ES-I3 (cell line): ENCODE data around the gene CWH43.
"Not testable (repeated sequence)": the region's sequence is repeated elsewhere in the genome, so short reads cannot be mapped to it uniquely, and the experiment has no call there.

ENCODE experiments used
- H3K36me3 ChIP-seq: 2 replicates; pipeline ENCODE4 v1.6.1; 2013; ENCODE audit warnings: mild to moderate bottlenecking, low read length, control low read depth, moderate library complexity; ENCODE audit not compliant: insufficient read depth
- H3K4me1 ChIP-seq: 2 replicates; pipeline ENCODE4 v1.6.1; 2013; ENCODE audit warnings: mild to moderate bottlenecking, control low read depth, low read length; ENCODE audit not compliant: insufficient read depth
- H3K9ac ChIP-seq: 2 replicates; pipeline ENCODE4 v1.6.1; 2013; ENCODE audit warnings: low read depth, mild to moderate bottlenecking, low read length, moderate library complexity
- H3K9me3 ChIP-seq: 2 replicates; pipeline ENCODE4 v1.6.1; 2013; ENCODE audit warnings: mild to moderate bottlenecking, low read length, moderate library complexity; ENCODE audit not compliant: control insufficient read depth, insufficient read depth

Gene CWH43

DNA sequence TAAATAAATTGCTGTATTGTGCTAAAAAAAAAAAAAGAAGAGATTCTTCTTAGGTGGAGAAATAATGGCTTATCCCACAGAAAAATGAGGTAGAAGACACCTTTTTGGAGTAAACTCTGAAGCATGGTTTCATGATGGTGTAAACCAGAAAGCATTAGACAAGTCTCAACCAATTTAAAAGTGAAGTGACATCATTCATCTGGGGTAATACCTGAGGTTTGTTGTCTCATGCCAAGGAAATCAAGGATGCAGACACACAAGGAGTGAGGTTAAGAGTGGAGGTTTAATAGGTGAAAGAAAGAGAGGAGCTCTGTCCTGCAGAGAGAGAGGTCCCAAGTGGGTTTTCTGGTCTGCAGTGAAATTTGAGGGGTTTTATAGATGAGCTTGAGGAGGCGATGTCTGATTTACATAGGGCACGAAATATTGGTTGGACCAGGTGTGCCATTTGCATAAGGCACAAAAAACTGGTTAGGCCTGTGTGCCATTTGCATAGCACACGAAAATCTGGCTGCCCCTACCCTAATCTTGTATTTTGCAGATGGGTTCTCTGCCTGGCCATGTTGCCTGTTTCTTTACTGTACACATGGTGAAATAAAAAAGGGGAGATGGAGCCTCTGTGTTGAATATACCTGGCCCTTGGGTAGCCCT is 25.0 kb upstream of the CWH43 start:
- Histone ChIP-seq H3K9me3 (no peaks in the 10 kb centered on the region), H3K9ac (no peak overlapping the region), H3K36me3 (no peaks in the 10 kb centered on the region), H3K4me1 (no peaks in the 10 kb centered on the region)

DNA sequence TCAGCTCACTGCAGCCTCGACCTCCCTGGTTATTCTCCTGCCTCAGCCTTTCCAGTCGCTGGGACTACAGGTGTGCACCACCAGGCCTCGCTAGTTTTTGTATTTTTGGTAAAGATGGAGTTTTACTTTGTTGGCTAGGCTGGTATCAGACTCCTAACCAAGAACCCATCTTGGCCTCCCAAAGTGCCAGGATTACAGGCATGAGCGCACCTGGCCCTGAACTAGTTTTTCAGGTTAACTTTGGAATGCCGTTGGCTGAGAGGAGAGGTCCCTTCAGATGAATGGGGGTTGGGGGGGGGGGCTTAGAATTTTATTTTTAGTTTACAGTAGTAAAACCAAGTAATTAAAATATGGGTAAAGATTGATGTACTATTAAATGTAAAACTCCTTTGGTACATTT is 23.4 kb upstream of the CWH43 start:
- H3K9me3 ChIP-seq: no peaks in the 10 kb centered on the region
- peaks cover 3% of the 10 kb centered on the region; the same call in 1 of the 2 replicates for H3K4me1 ChIP-seq
- no peaks in the 10 kb centered on the region for H3K36me3 ChIP-seq
- no peak overlapping the region for H3K9ac ChIP-seq

DNA sequence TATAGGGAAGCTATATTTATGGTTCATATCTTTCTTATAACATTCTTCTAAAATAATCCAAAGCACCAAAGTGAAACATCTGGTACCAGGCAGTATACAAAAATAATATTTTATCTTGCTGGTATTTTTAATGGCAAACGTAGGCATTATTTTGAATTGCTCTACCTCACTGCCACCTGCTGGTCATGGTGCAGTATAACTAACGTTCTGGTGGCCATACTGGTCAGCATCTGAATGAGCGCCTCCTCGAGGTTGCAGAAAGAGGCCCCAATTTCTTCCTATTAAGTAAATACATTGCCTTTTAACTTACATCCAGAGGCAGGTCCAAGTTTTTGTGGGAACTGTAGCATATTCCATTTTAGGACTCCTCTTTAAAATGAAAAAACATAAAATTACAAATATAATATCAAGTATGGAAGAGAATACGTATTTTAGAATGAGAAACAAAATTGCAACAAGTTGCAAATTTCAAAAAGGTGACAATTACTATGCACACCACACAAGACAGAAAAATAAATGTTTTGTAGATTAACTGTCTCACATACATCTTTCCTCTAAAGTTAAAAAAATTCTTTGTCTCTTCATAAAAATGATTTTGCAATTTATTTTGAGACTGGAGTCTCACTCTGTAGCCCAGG is 22.9 kb upstream of the CWH43 start:
- H3K9me3 ChIP-seq: no peaks in the 10 kb centered on the region
- H3K36me3 ChIP-seq: no peaks in the 10 kb centered on the region
- H3K4me1 ChIP-seq: peaks cover 3% of the 10 kb centered on the region; the same call in 1 of the 2 replicates
- no peak overlapping the region for H3K9ac ChIP-seq

DNA sequence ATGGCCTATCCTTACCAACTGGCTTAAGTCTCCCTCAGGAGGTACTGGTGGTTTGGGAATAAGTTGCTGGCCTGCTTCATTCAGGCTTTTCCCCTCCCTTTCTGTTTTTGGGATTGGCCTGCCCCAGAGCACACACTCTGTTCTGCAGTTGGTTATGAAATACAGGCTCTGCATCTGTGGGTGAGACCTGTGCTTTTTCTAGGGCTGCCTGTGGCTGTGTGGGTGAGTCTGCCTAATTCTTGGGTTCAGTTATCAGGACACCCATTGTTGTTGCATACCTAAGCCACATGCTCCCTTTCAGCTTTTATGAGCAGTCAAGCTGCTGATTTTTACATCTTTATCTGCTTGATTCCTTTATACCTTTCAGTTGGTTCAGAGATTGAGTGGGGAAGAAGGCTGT is 19.0 kb upstream of the CWH43 start:
- Histone ChIP-seq H3K9ac (no peak overlapping the region), H3K36me3 (no peaks in the 10 kb centered on the region), H3K9me3 (no peaks in the 10 kb centered on the region), H3K4me1 (peaks cover 3% of the 10 kb centered on the region; the same call in 1 of the 2 replicates)

DNA sequence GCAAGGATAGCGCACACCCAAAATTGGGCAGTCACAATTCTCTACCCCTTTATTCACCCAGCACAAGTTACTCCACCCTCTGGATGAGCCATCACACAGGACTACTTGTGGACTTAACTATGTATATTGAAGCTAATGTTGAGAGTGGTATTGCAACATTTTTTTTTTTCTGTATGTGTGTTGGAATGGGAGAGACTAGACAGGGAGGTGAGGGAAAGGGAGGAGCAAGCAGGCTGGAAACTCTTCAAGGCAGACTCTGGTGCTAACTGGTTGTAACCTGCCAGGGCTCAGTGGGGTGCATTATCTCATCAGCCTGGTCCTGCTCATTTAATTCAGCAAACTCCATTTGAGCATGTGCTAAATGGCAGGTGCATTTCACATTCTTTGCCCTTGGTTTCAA is 18.4 kb upstream of the CWH43 start:
- peaks cover 3% of the 10 kb centered on the region; the same call in 1 of the 2 replicates for H3K4me1 ChIP-seq
- H3K9ac ChIP-seq: no peak overlapping the region
- no peaks in the 10 kb centered on the region for H3K9me3 ChIP-seq
- no peaks in the 10 kb centered on the region for H3K36me3 ChIP-seq

DNA sequence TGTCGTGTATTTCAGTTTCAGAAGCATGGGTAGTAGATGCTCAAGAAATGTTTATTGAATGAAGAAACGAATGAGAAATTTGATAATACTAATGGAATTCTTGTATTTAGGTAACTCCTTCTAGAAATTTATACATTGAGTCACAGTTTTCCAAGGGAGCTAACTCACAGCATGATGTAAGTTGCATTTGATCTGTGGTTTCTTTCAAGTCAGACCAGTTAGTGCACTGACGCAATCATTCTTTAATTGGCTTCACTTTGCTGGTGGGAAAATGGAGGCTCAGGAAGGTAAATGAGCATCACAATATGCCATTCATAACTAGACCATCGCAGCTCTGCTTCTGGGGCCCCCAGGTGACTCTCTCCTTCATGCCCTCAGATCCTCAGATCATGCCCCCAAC is 17.3 kb upstream of the CWH43 start:
- Histone ChIP-seq H3K9me3 (no peaks in the 10 kb centered on the region), H3K4me1 (peaks cover 3% of the 10 kb centered on the region; the same call in 1 of the 2 replicates), H3K9ac (no peak overlapping the region), H3K36me3 (no peaks in the 10 kb centered on the region)

DNA sequence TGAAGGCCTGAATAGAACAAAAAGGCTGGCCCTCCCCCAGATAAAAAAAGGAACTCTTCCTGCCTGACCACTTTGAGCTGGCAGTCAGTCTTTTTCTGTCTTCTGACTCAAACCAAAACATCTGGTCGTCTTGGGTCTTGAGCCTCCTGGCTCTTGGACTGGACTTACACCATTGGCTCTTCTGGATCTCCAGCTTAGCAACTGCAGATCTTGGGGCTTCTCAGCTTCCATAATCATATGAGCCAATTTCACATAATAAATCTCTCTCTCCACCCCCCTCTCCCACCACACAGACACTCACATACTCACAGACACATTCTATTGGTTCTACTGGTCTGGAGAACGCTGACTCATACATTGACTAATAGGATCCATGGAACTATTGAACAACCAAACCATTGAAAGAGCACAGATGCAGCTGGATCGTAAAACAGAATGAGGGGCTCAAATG is 15.6 kb upstream of the CWH43 start:
- Histone ChIP-seq H3K9ac (no peak overlapping the region), H3K36me3 (no peaks in the 10 kb centered on the region), H3K4me1 (peaks cover 3% of the 10 kb centered on the region; the same call in 1 of the 2 replicates), H3K9me3 (no peaks in the 10 kb centered on the region)

DNA sequence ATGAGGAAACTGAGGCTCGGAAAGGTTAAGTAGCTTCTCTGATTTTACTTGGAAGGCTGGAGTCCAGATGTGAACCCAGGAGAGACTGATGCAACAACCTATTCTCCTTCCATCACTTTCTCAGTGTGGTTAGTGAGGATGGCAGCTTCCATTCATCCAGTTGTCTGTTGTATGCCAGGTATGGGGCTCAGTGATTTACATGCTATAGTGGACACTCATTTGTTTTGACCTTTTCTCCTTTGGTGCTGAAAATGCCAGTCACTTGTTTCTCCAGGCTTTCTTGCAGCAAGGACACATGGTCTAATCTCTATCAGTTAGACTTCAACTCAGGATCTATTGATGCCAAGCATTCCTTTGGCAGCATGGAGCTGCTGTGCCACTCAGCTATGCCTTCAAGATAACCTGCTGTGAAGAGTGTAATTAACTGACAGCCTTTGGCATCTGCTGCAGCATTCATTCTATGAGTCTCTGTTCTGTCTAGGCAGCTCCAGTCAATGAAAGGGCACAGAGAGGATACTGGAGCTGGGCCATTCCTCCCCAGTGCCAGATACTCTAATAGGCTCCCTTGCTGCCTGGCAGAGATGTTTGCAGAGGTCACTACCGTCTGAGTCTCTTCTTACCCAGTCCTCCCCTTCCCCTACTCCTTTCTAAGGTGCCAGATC is 11.0 kb upstream of the CWH43 start:
- H3K4me1 ChIP-seq: no peaks in the 10 kb centered on the region
- no peaks in the 10 kb centered on the region for H3K36me3 ChIP-seq
- no peak overlapping the region for H3K9ac ChIP-seq
- no peaks in the 10 kb centered on the region for H3K9me3 ChIP-seq

DNA sequence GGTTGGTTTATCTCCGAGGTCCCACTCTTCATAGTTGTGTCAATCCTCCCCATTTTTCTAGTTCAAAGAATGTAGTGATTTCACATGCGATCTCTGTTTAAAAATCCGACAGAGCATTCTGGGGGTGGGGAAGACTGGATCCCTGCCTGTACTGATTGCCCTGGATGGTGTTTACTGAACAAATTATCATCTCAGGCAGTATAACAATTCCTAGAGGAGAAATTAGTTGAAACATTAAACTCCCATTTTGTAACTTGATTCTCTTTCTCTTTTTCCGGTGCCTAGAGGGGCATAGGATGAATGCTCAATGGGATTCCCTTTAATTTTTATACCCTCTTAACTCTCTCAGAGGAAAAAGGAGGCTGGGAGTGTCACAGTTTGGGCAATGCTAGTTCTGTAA is 10.0 kb upstream of the CWH43 start:
- H3K9ac ChIP-seq: no peak overlapping the region
- H3K9me3 ChIP-seq: no peaks in the 10 kb centered on the region
- no peaks in the 10 kb centered on the region for H3K36me3 ChIP-seq
- H3K4me1 ChIP-seq: no peaks in the 10 kb centered on the region

DNA sequence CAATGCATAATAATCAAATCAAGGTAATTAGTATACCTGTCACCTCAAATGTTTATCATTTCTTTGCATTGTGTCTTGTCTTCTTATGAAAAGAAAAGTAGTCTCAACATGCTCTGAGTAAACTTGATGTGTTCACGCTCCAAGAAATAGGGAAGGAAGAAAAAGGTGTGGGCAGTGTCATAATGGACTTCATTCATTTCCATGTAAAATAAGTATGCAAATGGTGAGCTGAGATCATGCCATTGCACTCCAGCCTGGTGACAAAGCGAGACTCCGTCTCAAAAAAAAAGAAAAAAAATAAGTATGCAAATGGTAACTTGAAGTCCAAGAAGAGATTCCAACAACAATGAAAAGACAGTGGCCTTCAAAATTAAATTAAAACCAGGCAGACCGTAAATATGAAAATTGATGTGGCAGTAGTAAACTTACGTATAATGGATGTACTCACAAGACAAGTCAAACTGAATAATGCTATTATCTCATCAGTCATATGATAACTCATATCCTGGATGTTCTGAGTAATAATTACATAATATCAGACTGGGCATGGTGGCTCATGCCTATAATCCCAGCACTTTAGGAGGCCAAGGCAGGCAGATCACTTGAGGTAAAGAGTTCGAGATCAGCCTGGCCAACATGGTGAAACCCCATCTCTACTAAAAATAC is 6.0 kb upstream of the CWH43 start:
- Histone ChIP-seq H3K9ac (no peak overlapping the region), H3K4me1 (no peaks in the 10 kb centered on the region), H3K9me3 (no peaks in the 10 kb centered on the region), H3K36me3 (no peaks in the 10 kb centered on the region)

DNA sequence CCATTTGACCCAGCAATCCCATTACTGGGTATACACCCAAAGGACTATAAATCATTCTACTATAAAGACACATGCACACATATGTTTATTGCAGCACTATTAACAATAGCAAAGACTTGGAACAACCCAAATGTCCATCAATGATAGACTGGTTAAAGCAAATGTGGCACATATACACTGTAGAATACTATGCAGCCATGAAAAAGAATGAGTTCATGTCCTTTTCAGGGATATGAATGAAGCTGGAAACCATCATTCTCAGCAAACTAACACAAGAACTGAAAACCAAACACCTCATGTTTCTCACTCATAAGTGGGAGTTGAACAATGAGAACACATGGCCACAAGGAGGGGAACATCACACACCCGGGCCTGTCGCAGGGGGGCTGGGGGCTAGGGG is 2.1 kb upstream of the CWH43 start:
- not testable (repeated sequence) for H3K9me3 ChIP-seq, H3K36me3 ChIP-seq, H3K4me1 ChIP-seq, H3K9ac ChIP-seq

DNA sequence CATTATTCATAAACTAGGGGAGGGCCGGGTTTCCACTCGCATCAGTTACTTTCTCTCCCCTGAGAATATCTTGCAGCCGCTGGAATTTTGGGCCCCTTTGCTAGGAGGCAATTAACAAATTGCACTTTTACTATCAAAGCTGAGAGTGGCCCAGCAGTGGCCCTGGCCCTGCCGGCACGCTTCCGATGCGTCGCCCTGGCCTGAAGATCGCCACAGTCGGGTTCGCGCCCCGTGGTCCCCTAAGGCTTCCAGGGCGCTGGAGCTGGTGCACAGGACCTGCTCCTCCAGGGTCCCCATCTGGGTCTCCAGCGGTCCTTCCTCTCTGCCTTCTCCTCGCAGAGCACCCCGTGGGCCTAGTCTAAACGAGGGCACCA is 486 bp upstream of the CWH43 start:
- Histone ChIP-seq H3K9ac (peak overlapping the region; percentile 73), H3K4me1 (no peaks in the 10 kb centered on the region)

DNA sequence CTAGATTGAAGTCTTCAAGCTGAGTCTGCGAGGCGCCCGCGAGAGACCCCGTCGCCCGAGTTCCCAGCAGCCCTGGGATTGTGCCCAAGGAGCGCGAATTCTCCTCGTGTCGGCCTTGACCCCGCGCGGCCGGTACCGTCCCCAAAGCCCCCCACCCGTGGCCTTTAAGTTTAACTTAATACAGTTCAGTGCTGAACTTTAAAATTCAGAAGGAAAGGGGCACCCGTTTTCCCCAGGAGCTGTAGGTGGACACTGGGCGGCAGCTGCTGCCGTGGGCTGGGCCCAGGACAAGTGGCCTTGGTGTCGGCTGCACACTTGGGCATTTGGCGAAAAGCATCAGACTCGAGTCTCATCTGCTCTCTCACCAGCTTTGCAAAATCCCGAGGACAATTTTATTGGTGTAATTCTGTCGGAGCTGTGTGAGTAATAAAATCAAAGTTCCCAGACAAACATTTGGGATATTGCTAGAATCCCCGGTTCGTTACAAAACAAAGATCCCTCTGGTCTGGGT is 634 bp downstream of the CWH43 start:
- H3K9me3 ChIP-seq: no peaks in the 10 kb centered on the region

More for the DNA sequence above, 486 bp upstream of the CWH43 start:
- H3K36me3 ChIP-seq: no peaks in the 10 kb centered on the region
- H3K9me3 ChIP-seq: no peaks in the 10 kb centered on the region

DNA sequence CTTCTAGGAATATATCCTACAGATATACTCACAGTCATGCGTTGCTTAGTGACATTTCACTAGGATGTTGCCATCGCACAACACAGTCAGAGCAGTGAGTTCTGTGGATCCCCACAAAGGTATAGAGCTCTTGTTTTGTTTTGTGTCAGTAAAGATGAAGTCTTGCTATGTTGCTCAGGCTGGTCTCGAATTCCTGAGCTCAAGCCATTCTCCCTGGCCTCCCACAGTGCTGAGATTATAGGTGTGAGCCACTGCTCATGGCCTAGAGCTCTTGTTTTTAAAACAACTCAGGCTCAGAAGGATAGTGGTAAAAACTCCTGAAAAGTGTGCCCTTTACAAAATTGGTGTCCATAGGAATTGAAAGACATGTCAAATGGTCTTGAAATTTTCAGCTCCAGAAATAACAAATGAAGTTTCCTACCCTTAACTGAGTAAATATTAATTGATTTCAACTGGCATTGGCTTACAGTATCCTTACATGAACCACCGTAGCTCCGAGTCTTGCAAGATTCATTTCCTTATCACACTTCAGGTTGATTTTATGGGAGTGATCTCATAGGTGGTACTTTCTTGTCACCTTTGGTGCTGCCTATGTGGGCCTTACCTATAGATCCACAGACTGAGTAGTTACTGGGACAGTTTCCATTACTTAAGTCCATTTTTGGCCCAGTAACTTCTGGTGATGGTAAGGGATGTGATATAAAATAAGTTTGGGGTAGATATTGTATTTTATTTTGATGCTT is 3.6 kb downstream of the CWH43 start:
- H3K4me1 ChIP-seq: no peaks in the 10 kb centered on the region
- no peaks in the 10 kb centered on the region for H3K9me3 ChIP-seq
- H3K36me3 ChIP-seq: no peaks in the 10 kb centered on the region
- H3K9ac ChIP-seq: no peak overlapping the region

More for the DNA sequence above, 634 bp downstream of the CWH43 start:
- Histone ChIP-seq H3K36me3 (no peaks in the 10 kb centered on the region), H3K9ac (no peak overlapping the region; the same call in 1 of the 2 replicates), H3K4me1 (no peaks in the 10 kb centered on the region)
